ENCODE measurements around the gene GSTM1. TPM values are rescaled to one million over a fixed set of nuclear protein-coding genes. Genes with fewer than 3 reads are reported as not detected.

Gene GSTM1
- total RNA-seq, 1 experiment from 2014 or later = not detected

DNA sequence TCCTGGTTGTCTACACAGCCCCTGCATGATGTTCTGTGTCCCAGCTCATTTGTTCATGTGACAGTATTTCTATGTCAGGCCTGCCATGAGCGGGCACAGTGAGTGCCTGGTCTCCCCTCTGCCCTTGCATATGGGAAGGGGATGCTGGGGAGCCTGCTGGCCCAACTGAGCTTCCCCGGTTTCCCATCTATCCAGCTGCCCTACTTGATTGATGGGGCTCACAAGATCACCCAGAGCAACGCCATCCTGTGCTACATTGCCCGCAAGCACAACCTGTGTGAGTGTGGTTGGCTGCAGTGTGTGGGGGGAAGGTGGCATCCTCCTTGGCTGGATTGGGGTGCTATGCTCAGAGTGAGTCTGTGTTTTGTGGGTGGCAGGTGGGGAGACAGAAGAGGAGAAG, 30.2 kb upstream of the GSTM1 start:
- POLR2A ChIA-PET = interaction anchor here (0.6 to 2.2 kb wide), 2 partner anchors 109 to 651 kb away, joined by 3 to 9 read pairs; partner anchors contain the start of gene GNAI3

GRCh38 chr1:109657970-109658369, 29.6 kb upstream of the GSTM1 start:
- ChIA-PET CTCF (interaction anchor here (0.6 to 1.2 kb wide), 6 partner anchors 9 to 327 kb away, joined by 3 to 8 read pairs (median 3); partner anchors contain the start of gene AHCYL1), POLR2A (interaction anchor here (0.6 to 0.7 kb wide), 2 partner anchors 12 to 650 kb away, joined by 3 to 4 read pairs; no protein-coding TSS in a partner anchor)
- H3K36me3 Mint-ChIP-seq (ENCODE audit: insufficient read depth, unreplicated experiment) = no peaks in the 10 kb centered on the region
- no TSS peak for BruUV-seq (replicated peaks)
- no peak overlapping the region for H3K27ac Mint-ChIP-seq (ENCODE audit: low read depth, unreplicated experiment)
- no peaks in the 10 kb centered on the region for H3K4me1 Mint-ChIP-seq (ENCODE audit: insufficient read depth, unreplicated experiment)
- no peak overlapping the region for H3K4me3 Mint-ChIP-seq (ENCODE audit: unreplicated experiment)
- no peaks in the 10 kb centered on the region for H3K9me3 Mint-ChIP-seq (ENCODE audit: unreplicated experiment)
- DNase-seq (ENCODE audit: unreplicated experiment) = no peak
- TF ChIP-seq, protein P1, sequence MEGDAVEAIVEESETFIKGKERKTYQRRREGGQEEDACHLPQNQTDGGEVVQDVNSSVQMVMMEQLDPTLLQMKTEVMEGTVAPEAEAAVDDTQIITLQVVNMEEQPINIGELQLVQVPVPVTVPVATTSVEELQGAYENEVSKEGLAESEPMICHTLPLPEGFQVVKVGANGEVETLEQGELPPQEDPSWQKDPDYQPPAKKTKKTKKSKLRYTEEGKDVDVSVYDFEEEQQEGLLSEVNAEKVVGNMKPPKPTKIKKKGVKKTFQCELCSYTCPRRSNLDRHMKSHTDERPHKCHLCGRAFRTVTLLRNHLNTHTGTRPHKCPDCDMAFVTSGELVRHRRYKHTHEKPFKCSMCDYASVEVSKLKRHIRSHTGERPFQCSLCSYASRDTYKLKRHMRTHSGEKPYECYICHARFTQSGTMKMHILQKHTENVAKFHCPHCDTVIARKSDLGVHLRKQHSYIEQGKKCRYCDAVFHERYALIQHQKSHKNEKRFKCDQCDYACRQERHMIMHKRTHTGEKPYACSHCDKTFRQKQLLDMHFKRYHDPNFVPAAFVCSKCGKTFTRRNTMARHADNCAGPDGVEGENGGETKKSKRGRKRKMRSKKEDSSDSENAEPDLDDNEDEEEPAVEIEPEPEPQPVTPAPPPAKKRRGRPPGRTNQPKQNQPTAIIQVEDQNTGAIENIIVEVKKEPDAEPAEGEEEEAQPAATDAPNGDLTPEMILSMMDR (IDR thresholded peaks at IDR 0.05; ENCODE audit: unreplicated experiment) = no peak
- intact Hi-C loops (cut with micrococcal nuclease) = no loop called here
- H3K27me3 Mint-ChIP-seq (ENCODE audit: insufficient read depth, unreplicated experiment) = peaks cover 22% of the 10 kb centered on the region

More for the DNA sequence above, 30.2 kb upstream of the GSTM1 start:
- TF ChIP-seq, protein P1 (IDR thresholded peaks at IDR 0.05; ENCODE audit: unreplicated experiment) = no peak
- intact Hi-C loops (cut with micrococcal nuclease) = no loop called here
- no peak for DNase-seq (ENCODE audit: unreplicated experiment)
- no peaks in the 10 kb centered on the region for H3K9me3 Mint-ChIP-seq (ENCODE audit: unreplicated experiment)
- H3K27ac Mint-ChIP-seq (ENCODE audit: low read depth, unreplicated experiment) = no peak overlapping the region
- H3K4me1 Mint-ChIP-seq (ENCODE audit: insufficient read depth, unreplicated experiment) = no peaks in the 10 kb centered on the region
- no peaks in the 10 kb centered on the region for H3K36me3 Mint-ChIP-seq (ENCODE audit: insufficient read depth, unreplicated experiment)
- CTCF ChIA-PET = interaction anchor here (1.0 to 4.0 kb wide), 4 partner anchors 13 to 327 kb away, joined by 3 to 28 read pairs (median 5); partner anchors contain the start of gene AHCYL1
- H3K27me3 Mint-ChIP-seq (ENCODE audit: insufficient read depth, unreplicated experiment) = peaks cover 23% of the 10 kb centered on the region
- no peak overlapping the region for H3K4me3 Mint-ChIP-seq (ENCODE audit: unreplicated experiment)
- no TSS peak for BruUV-seq (replicated peaks)

- no peaks in the 10 kb centered on the region for H3K9me3 Mint-ChIP-seq (ENCODE audit: unreplicated experiment)
- TF ChIP-seq, protein P1 (IDR thresholded peaks at IDR 0.05; ENCODE audit: unreplicated experiment) = no peak
- H3K4me3 Mint-ChIP-seq (ENCODE audit: unreplicated experiment) = no peak overlapping the region
- no peaks in the 10 kb centered on the region for H3K4me1 Mint-ChIP-seq (ENCODE audit: insufficient read depth, unreplicated experiment)
- POLR2A ChIA-PET = interaction anchor here (0.7 kb wide), 1 partner anchor 12 kb away, joined by 4 read pairs; no protein-coding TSS in a partner anchor
- no peak for DNase-seq (ENCODE audit: unreplicated experiment)
- H3K36me3 Mint-ChIP-seq (ENCODE audit: insufficient read depth, unreplicated experiment) = no peaks in the 10 kb centered on the region
- peaks cover 16% of the 10 kb centered on the region for H3K27me3 Mint-ChIP-seq (ENCODE audit: insufficient read depth, unreplicated experiment)
- CTCF ChIA-PET = interaction anchor here (0.6 to 1.2 kb wide), 5 partner anchors 10 to 326 kb away, joined by 3 to 8 read pairs (median 3); partner anchors contain the start of gene AHCYL1
- H3K27ac Mint-ChIP-seq (ENCODE audit: low read depth, unreplicated experiment) = no peak overlapping the region
- BruUV-seq (replicated peaks) = no TSS peak
- intact Hi-C loops (cut with micrococcal nuclease) = no loop called here
Observed at GRCh38 chr1:109658533-109659042, 29.0 kb upstream of the GSTM1 start.

GRCh38 chr1:109659145-109659544, 28.5 kb upstream of the GSTM1 start:
- peaks cover 11% of the 10 kb centered on the region for H3K27me3 Mint-ChIP-seq (ENCODE audit: insufficient read depth, unreplicated experiment)
- no peak overlapping the region for H3K4me3 Mint-ChIP-seq (ENCODE audit: unreplicated experiment)
- no peaks in the 10 kb centered on the region for H3K4me1 Mint-ChIP-seq (ENCODE audit: insufficient read depth, unreplicated experiment)
- no peak overlapping the region for H3K27ac Mint-ChIP-seq (ENCODE audit: low read depth, unreplicated experiment)
- BruUV-seq (replicated peaks) = no TSS peak
- intact Hi-C loops (cut with micrococcal nuclease) = no loop called here
- POLR2A ChIA-PET = no interaction called here
- no peaks in the 10 kb centered on the region for H3K36me3 Mint-ChIP-seq (ENCODE audit: insufficient read depth, unreplicated experiment)
- CTCF ChIA-PET = interaction anchor here (1.2 kb wide), 1 partner anchor 19 kb away, joined by 8 read pairs; no protein-coding TSS in a partner anchor
- H3K9me3 Mint-ChIP-seq (ENCODE audit: unreplicated experiment) = no peaks in the 10 kb centered on the region
- DNase-seq (ENCODE audit: unreplicated experiment) = no peak
- TF ChIP-seq, protein P1 (IDR thresholded peaks at IDR 0.05; ENCODE audit: unreplicated experiment) = no peak
